ENCODE results near the gene RTKN.
"Not testable (repeated sequence)": the region's sequence is repeated elsewhere in the genome, so short reads cannot be mapped to it uniquely, and the experiment has no call there.

Gene RTKN

GRCh38 chr2:74461187-74462053 lies 19.7 kb upstream of the RTKN start:
- no peak for DNase-seq

- DNase-seq, result not testable (repeated sequence)
Observed at GRCh38 chr2:74460187-74460586, 18.4 kb upstream of the RTKN start.

GRCh38 chr2:74459503-74460118 lies 17.9 kb upstream of the RTKN start:
- DNase-seq, result not testable (repeated sequence)

GRCh38 chr2:74458938-74459363 lies 17.2 kb upstream of the RTKN start:
- DNase-seq, result no peak

GRCh38 chr2:74458132-74458937 lies 16.6 kb upstream of the RTKN start, which contains the start of gene WBP1:
Gene WBP1, plus strand, starts transcription at chr2:74458438. Its CDS starts 165 bp downstream, at chr2:74458603.
- DNase-seq, result peak; percentile 100

- DNase-seq, result peak; percentile 62
Observed at GRCh38 chr2:74457549-74458131, 15.9 kb upstream of the RTKN start.

GRCh38 chr2:74457129-74457548 lies 15.4 kb upstream of the RTKN start:
- DNase-seq, result no peak

GRCh38 chr2:74454654-74455511 lies 13.1 kb upstream of the RTKN start, which contains the start of gene INO80B:
Gene INO80B, plus strand, starts transcription at chr2:74455087. Its CDS starts 30 bp downstream, at chr2:74455117.
- DNase-seq, result peak; percentile 94

- DNase-seq, result no peak
Observed at GRCh38 chr2:74450570-74451190, 8.9 kb upstream of the RTKN start.

GRCh38 chr2:74448771-74449170 lies 7.0 kb upstream of the RTKN start:
- DNase-seq, result no peak

GRCh38 chr2:74447230-74447999 lies 5.7 kb upstream of the RTKN start:
- DNase-seq, result no peak

GRCh38 chr2:74444498-74445318 lies 3.0 kb upstream of the RTKN start:
- DNase-seq, result no peak

GRCh38 chr2:74442483-74443297 lies 953 bp upstream of the RTKN start:
- not testable (repeated sequence) for DNase-seq

- no peak for DNase-seq
Observed at GRCh38 chr2:74441170-74441689, 507 bp downstream of the RTKN start.

GRCh38 chr2:74440378-74441169 lies 1.2 kb downstream of the RTKN start:
- peak; percentile 92 for DNase-seq

- no peak for DNase-seq
Observed at GRCh38 chr2:74439803-74440377, 1.8 kb downstream of the RTKN start.

GRCh38 chr2:74439373-74439772 lies 2.4 kb downstream of the RTKN start:
- DNase-seq, result no peak

Data from GDM1 (cell line).